Upper lobe of right lung (tissue), 1 donor: ENCODE measurements around the gene OGFOD3. TPM values are rescaled to one million over a fixed set of nuclear protein-coding genes. Genes with fewer than 3 reads are reported as not detected.
"Not testable (repeated sequence)": the region's sequence is repeated elsewhere in the genome, so short reads cannot be mapped to it uniquely, and the experiment has no call there.

Experiments
- ATAC-seq: fragments of 200-7000 bp; cut with Tn5 transposase; one replicate; pipeline ENCODE4 v1.9.1; 2020; ENCODE audit warnings: mild to moderate bottlenecking, moderate library complexity
- DNase-seq: peaks from one replicate; pipeline ENCODE4 v3.0.0-alpha.2; 2020
- H3K27ac ChIP-seq: fragments of 200-600 bp; one replicate; pipeline ENCODE4 v1.8.0; 2022
- H3K27me3 ChIP-seq: fragments of 200-600 bp; one replicate; pipeline ENCODE4 v1.8.0; 2022; ENCODE audit warnings: mild to moderate bottlenecking
- H3K36me3 ChIP-seq: fragments of 200-600 bp; one replicate; pipeline ENCODE4 v1.8.0; 2022
- H3K4me1 ChIP-seq: fragments of 200-600 bp; one replicate; pipeline ENCODE4 v1.8.0; 2022
- H3K4me3 ChIP-seq: fragments of 200-600 bp; one replicate; pipeline ENCODE4 v1.8.0; 2022; ENCODE audit warnings: mild to moderate bottlenecking
- H3K9me3 ChIP-seq: fragments of 200-600 bp; one replicate; pipeline ENCODE4 v1.8.0; 2022
- intact Hi-C: fragments of 100-400 bp; cut with DNase I; formaldehyde crosslinking; loops from one replicate; pipeline ENCODE4 v1.11.0; 2022
- total RNA-seq: library from RNA; stranded (reverse); fragmentation: NEBNext Ultra II Directional; extraction: Animal tissue kit (Norgen Biotek cat#: 25700); gene quantifications from one replicate; pipeline ENCODE4 v1.2.1, GENCODE V29; 2021
- TF ChIP-seq, protein P1 (sequence below): fragments of 200-600 bp; IDR thresholded peaks from one replicate; pipeline ENCODE4 v1.8.0; 2022; ENCODE audit warnings: antibody characterized with exemption
- donor health status: DM: no; HTN: yes; CAD: no; lungs with severe emphysema.

The OGFOD3 gene
- total RNA-seq, 1 donor from 2014 or later, result 32.7 TPM

DNA sequence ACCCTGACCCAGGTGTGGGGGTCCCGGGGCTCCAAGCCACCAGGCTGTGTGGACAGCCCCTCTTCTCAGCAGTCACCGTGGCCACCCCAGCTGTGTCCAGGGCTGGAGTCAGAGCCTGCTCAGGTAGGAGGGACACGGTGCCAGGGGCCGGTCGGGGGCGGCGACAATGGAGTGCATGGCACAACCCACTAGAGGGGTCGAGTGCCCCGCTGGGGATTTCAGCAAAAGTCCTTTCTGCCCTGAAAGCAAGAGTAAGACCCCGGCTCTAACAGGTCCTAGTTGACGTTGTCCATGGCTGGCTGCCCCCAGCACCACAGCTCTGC, 35.5 kb downstream of the OGFOD3 start:
- ATAC-seq (no peak), DNase-seq (no peak)
- peaks cover 51% of the 10 kb centered on the region for H3K27me3 ChIP-seq
- H3K36me3 ChIP-seq, result no peaks in the 10 kb centered on the region
- no peaks in the 10 kb centered on the region for H3K9me3 ChIP-seq
- TF ChIP-seq, protein P1, sequence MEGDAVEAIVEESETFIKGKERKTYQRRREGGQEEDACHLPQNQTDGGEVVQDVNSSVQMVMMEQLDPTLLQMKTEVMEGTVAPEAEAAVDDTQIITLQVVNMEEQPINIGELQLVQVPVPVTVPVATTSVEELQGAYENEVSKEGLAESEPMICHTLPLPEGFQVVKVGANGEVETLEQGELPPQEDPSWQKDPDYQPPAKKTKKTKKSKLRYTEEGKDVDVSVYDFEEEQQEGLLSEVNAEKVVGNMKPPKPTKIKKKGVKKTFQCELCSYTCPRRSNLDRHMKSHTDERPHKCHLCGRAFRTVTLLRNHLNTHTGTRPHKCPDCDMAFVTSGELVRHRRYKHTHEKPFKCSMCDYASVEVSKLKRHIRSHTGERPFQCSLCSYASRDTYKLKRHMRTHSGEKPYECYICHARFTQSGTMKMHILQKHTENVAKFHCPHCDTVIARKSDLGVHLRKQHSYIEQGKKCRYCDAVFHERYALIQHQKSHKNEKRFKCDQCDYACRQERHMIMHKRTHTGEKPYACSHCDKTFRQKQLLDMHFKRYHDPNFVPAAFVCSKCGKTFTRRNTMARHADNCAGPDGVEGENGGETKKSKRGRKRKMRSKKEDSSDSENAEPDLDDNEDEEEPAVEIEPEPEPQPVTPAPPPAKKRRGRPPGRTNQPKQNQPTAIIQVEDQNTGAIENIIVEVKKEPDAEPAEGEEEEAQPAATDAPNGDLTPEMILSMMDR, result no peak
- H3K4me3 ChIP-seq, result no peak overlapping the region
- peaks cover 6% of the 10 kb centered on the region for H3K4me1 ChIP-seq
- intact Hi-C loops, result no loop called here
- H3K27ac ChIP-seq, result no peak overlapping the region

DNA sequence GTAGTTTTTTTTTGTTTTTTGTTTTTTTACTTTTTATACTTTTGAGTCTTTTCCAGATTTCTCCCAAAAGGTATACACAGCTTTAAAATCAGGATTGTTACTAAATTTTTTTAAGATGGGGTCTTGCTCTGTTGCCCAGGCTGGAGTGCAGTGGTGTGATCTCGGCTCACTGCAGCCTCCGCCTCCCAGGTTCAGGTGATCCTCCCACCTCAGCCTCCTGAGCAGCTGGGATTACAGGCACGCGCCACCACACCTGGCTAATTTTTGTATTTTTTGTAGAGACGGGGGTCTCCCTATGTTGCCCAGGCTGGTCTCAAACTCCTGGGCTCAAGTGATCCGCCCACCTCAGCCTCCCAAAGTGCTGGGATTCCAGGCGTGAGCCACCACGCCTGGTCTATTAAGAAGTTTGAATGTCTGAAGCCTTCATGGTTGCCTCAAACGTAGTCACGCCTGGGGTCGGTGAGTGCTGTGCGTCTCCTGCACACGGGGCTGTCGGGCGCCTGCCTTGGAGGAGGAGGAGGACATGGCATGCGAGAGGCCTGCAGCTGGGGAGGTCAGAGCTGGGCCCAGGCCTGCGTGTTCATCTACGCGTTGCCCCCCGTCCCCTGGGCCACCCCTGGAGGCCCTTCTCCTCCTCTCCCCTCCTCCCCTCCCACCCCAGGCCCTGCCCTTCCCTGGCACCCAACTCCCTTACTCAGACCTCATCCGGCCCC, 36.0 kb downstream of the OGFOD3 start:
- H3K9me3 ChIP-seq, intact Hi-C loops, ATAC-seq, H3K36me3 ChIP-seq, DNase-seq, H3K4me3 ChIP-seq, H3K27ac ChIP-seq, H3K4me1 ChIP-seq: not testable (repeated sequence)
- H3K27me3 ChIP-seq, result peaks cover 54% of the 10 kb centered on the region

DNA sequence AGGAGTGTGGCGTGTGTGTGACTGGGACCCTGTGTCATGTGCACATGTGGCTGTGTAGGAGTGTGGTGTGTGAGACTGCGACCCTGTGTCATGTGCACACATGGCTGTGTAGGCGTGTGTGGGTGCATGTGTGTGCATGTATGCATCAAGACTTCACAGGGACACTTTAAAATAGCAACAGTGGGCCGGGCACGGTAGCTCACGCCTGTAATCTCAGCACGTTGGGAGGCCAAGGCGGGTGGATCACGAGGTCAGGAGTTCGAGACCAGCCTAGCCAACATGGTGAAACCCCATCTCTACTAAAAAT, 36.7 kb downstream of the OGFOD3 start:
- DNase-seq, H3K9me3 ChIP-seq, H3K4me3 ChIP-seq, intact Hi-C loops, H3K27ac ChIP-seq, ATAC-seq, H3K4me1 ChIP-seq, H3K36me3 ChIP-seq: not testable (repeated sequence)
- H3K27me3 ChIP-seq, result peaks cover 48% of the 10 kb centered on the region

DNA sequence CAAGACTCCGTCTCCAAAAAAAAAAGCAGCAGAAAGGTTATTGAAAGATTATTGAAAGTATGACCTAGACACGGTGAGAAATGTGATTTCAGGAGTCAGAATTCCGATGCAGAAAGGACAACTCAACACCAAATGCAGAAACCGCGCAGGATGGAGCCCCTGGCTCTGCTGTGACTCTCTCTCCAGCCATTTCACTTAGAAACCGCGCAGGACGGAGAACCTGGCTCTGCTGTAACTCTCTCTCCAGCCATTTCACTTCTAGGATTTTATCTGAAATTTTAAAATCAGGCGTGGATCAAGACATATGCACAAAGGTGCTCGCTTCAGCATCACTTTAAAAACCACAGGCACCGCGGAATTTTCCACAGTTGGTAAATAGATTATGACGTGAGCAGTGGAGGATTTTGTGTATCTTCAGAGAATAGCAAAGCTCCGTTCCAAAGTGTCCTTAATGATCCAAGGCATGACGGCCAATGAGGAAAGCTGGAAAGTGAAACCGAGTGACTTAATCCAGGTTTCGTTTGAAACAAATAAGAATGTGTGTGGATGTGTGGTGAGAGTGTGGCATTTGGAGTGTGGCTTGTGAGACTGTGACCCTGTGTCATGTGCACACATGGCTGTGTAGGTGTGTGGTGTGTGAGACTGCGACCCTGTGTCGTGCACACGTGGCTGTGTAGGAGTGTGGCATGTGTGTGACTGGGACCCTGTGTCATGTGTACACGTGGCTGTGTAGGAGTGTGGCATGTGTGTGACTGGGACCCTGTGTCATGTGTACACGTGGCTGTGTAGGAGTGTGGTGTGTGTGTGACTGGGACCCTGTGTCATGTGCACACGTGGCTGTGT, 37.3 kb downstream of the OGFOD3 start:
- Histone ChIP-seq H3K27ac (no peak overlapping the region), H3K27me3 (peaks cover 49% of the 10 kb centered on the region), H3K9me3 (no peaks in the 10 kb centered on the region), H3K4me1 (peaks cover 6% of the 10 kb centered on the region), H3K4me3 (no peak overlapping the region), H3K36me3 (no peaks in the 10 kb centered on the region)
- no peak for DNase-seq
- no peak for ATAC-seq
- intact Hi-C loops, result no loop called here
- TF ChIP-seq, protein P1, result no peak

DNA sequence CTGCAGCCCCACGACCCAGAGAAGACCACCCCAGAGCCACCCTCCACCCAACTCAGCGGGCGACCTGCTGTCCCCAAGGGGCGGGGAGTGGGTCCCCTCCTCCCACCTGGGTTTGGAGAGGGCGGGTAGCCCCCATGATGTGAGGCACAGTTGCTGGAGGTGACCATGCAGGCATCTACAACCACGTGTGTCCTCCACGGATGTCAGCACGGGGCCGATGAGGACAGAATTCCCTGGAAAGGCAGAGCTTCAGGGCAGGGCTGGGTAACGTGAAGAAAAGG, 39.7 kb downstream of the OGFOD3 start:
- ATAC-seq (no peak), DNase-seq (no peak)
- TF ChIP-seq, protein P1, result no peak
- Histone ChIP-seq H3K9me3 (no peaks in the 10 kb centered on the region), H3K4me1 (no peaks in the 10 kb centered on the region), H3K4me3 (no peak overlapping the region), H3K36me3 (no peaks in the 10 kb centered on the region), H3K27ac (no peak overlapping the region), H3K27me3 (peaks cover 53% of the 10 kb centered on the region)
- intact Hi-C loops, result no loop called here

DNA sequence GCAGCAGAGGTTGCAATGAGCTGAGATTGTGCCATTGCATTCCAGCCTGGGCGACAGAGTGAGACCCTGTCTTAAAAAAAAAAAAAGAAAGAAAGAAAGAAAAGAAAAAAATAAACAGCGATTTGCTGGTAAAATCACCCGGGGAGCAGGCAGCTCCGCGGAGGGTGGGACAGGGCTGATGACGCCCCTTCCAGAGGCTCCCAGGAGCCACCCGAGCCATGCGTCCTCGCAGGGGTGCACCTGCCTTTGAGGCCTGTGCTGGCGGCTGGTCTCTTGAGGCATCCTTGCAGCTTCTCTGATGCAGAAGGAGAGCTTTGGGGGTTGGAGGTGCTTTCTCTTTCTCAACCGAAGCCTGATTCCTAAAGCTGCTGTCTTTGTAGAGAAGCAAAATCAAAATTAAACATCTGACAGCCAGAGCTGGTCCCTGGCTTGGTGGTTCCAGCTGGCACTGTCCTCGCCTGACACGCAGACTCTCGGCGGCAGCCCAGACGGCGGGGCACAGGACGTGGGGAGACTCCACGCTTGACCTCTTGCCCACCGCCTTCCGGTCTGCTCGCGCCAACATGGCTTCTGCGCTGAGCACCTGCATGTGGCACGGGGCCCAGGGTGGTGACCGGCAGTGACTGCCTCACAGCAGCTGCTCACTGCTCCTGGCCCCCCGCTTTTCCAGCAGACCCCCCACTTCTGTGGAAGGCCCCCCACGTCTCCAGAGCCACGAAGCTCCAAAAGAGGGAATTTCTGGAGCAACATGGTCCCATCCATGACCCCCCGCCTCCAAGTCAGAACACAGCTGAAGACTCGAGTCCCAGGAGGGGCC, 40.3 kb downstream of the OGFOD3 start:
- H3K36me3 ChIP-seq, result no peaks in the 10 kb centered on the region
- ATAC-seq (no peak), DNase-seq (no peak)
- H3K4me3 ChIP-seq, result no peak overlapping the region
- intact Hi-C loops, result no loop called here
- TF ChIP-seq, protein P1, result no peak
- peaks cover 58% of the 10 kb centered on the region for H3K27me3 ChIP-seq
- H3K9me3 ChIP-seq, result no peaks in the 10 kb centered on the region
- no peaks in the 10 kb centered on the region for H3K4me1 ChIP-seq
- H3K27ac ChIP-seq, result no peak overlapping the region

DNA sequence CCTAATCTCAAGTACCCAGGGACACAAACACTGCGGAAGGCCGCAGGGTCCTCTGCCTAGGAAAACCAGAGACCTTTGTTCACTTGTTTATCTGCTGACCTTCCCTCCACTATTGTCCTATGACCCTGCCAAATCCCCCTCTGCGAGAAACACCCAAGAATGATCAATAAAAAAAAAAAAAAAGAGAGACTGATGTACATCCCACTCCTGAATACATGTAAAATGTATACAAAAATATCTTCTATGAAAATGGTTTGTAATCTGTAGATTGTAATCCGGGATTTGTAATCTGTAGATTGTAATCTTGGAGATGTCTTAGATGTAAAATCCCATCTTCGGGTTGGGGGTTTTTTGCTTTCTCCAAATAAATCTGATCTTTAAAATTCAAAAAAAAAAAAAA, 41.1 kb downstream of the OGFOD3 start:
- ATAC-seq, intact Hi-C loops, H3K36me3 ChIP-seq, H3K27ac ChIP-seq, H3K4me1 ChIP-seq, H3K9me3 ChIP-seq, H3K4me3 ChIP-seq, DNase-seq: not testable (repeated sequence)
- H3K27me3 ChIP-seq, result peaks cover 66% of the 10 kb centered on the region
